Stomach (tissue), 4 donors: ENCODE results near the gene PCDHGA7.

Experiments
- CTCF ChIP-seq, 7 experiments: fragments of 450-650 bp in 4 of 7; fragments of 200-600 bp in 3 of 7; sonication (generic) in 3 of 7; IDR thresholded peaks; one replicate each; pipeline ENCODE4 v1.5.1; 2016 to 2019; ENCODE audit warnings: antibody characterized with exemption in 7 of 7, control low read depth in 2 of 7, mild to moderate bottlenecking in 1 of 7
- POLR2A ChIP-seq, 4 donors: fragments of 450-650 bp; IDR thresholded peaks; one replicate each; pipeline ENCODE4 v1.6.1; 2016; ENCODE audit warnings: antibody characterized with exemption in 4 of 4, control low read depth in 2 of 4, mild to moderate bottlenecking in 1 of 4, moderate library complexity in 1 of 4
- POLR2AphosphoS5 ChIP-seq, 3 donors: sonication (generic); formaldehyde crosslinking; IDR thresholded peaks; one replicate each; pipeline ENCODE4 v1.6.1; 2016; ENCODE audit warnings: antibody characterized with exemption in 3 of 3

GRCh38 chr5:141349917-141350619 lies 32.5 kb upstream of the PCDHGA7 start, which contains the start of gene PCDHGB1:
- TF ChIP-seq CTCF (IDR thresholded peaks at IDR 0.05) (no peak), POLR2AphosphoS5 (IDR thresholded peaks at IDR 0.05) (no peak), POLR2A (IDR thresholded peaks at IDR 0.05) (no peak)
